HEK293 (cell line): ENCODE measurements around the gene PHC1.

Source experiments
- CTCF ChIA-PET: fragments of 350-600 bp; formaldehyde crosslinking; extraction: SDS; loops from one replicate; lab custom pipeline; 2021; ENCODE audit warnings: antibody characterized with exemption; lab: Yijun Ruan, JAX
- POLR2A ChIA-PET: fragments of 300-600 bp; formaldehyde crosslinking; extraction: SDS; loops from one replicate; lab custom pipeline; 2020; ENCODE audit warnings: antibody characterized with exemption, inconsistent platforms; lab: Yijun Ruan, JAX
- H3K27ac ChIP-seq: fragments of 200-500 bp; sonication (Bioruptor generic); 2 replicates; pipeline ENCODE4 v1.5.1; 2014; ENCODE audit warnings: low read depth, low read length, control low read depth, inconsistent platforms; ENCODE audit errors: extremely low read depth
- H3K36me3 ChIP-seq, 2 experiments: fragments of 200-500 bp in 1 of 2; sonication (Bioruptor generic) in 1 of 2; 1 replicate in 1 of 2; 2 replicates in 1 of 2; pipeline ENCODE4 v1.5.1; 2014 to 2017; ENCODE audit warnings: inconsistent platforms in 2 of 2, low read length in 2 of 2; ENCODE audit not compliant: control insufficient read depth in 2 of 2, insufficient read depth in 1 of 2
- H3K4me1 ChIP-seq: fragments of 200-500 bp; sonication (Bioruptor generic); 2 replicates; pipeline ENCODE4 v1.5.1; 2014; ENCODE audit warnings: mild to moderate bottlenecking, low read length, inconsistent platforms; ENCODE audit not compliant: control insufficient read depth, insufficient read depth
- H3K4me3 ChIP-seq: 2 replicates; pipeline ENCODE4 v1.5.1; 2011; ENCODE audit warnings: low read depth, mild to moderate bottlenecking, control low read depth, low read length, moderate library complexity
- H3K9me3 ChIP-seq: fragments of 200-500 bp; sonication (Bioruptor generic); 2 replicates; pipeline ENCODE4 v1.5.1; 2014; ENCODE audit warnings: low read depth, low read length, inconsistent platforms; ENCODE audit not compliant: control insufficient read depth, insufficient read depth
- GLIS1 ChIP-seq: fragments of 450-650 bp; formaldehyde crosslinking; IDR thresholded peaks from 2 replicates; pipeline ENCODE4 v1.5.1; 2016; ENCODE audit warnings: missing biosample characterization, missing genetic modification characterization
- KLF16 ChIP-seq: fragments of 450-650 bp; formaldehyde crosslinking; IDR thresholded peaks from 2 replicates; pipeline ENCODE4 v1.5.1; 2017; ENCODE audit warnings: missing biosample characterization, missing genetic modification characterization
- MZF1 ChIP-seq: fragments of 450-650 bp; formaldehyde crosslinking; IDR thresholded peaks from 2 replicates; pipeline ENCODE4 v1.5.1; 2017; ENCODE audit warnings: missing biosample characterization, missing genetic modification characterization, borderline replicate concordance
- REPIN1 ChIP-seq: fragments of 450-650 bp; formaldehyde crosslinking; IDR thresholded peaks from 2 replicates; pipeline ENCODE4 v1.5.1; 2017; ENCODE audit warnings: missing biosample characterization, missing genetic modification characterization, low read depth
- SCRT1 ChIP-seq: fragments of 450-650 bp; formaldehyde crosslinking; IDR thresholded peaks from 2 replicates; pipeline ENCODE4 v1.5.1; 2016; ENCODE audit warnings: missing biosample characterization, missing genetic modification characterization, borderline replicate concordance
- SCRT2 ChIP-seq: fragments of 450-650 bp; formaldehyde crosslinking; IDR thresholded peaks from 2 replicates; pipeline ENCODE4 v1.5.1; 2016; ENCODE audit warnings: missing biosample characterization, missing genetic modification characterization
- ZBTB17 ChIP-seq: fragments of 450-650 bp; formaldehyde crosslinking; IDR thresholded peaks from 2 replicates; pipeline ENCODE4 v1.5.1; 2016; ENCODE audit warnings: missing biosample characterization, missing genetic modification characterization
- ZBTB20 ChIP-seq: fragments of 450-650 bp; formaldehyde crosslinking; IDR thresholded peaks from 2 replicates; pipeline ENCODE4 v1.5.1; 2016; ENCODE audit warnings: missing biosample characterization, missing genetic modification characterization
- ZBTB21 ChIP-seq: fragments of 450-650 bp; formaldehyde crosslinking; IDR thresholded peaks from 2 replicates; pipeline ENCODE4 v1.5.1; 2017; ENCODE audit warnings: missing biosample characterization, missing genetic modification characterization
- ZBTB7A ChIP-seq: fragments of 450-650 bp; formaldehyde crosslinking; IDR thresholded peaks from 2 replicates; pipeline ENCODE4 v1.5.1; 2016; ENCODE audit warnings: low read depth, missing biosample characterization, missing genetic modification characterization
- ZNF10 ChIP-seq: fragments of 450-650 bp; formaldehyde crosslinking; IDR thresholded peaks from 2 replicates; pipeline ENCODE4 v1.5.1; 2017; ENCODE audit warnings: missing biosample characterization, missing genetic modification characterization
- ZNF24 ChIP-seq: fragments of 450-650 bp; formaldehyde crosslinking; IDR thresholded peaks from 2 replicates; pipeline ENCODE4 v1.5.1; 2016; ENCODE audit warnings: missing biosample characterization, missing genetic modification characterization
- ZNF335 ChIP-seq: fragments of 450-650 bp; formaldehyde crosslinking; conservative IDR thresholded peaks from 2 replicates; pipeline ENCODE4 v1.5.1; 2016; ENCODE audit warnings: missing biosample characterization, missing genetic modification characterization
- ZNF560 ChIP-seq: fragments of 450-650 bp; formaldehyde crosslinking; IDR thresholded peaks from 2 replicates; pipeline ENCODE4 v1.5.1; 2017; ENCODE audit warnings: missing biosample characterization, missing genetic modification characterization, borderline replicate concordance
- ZNF585B ChIP-seq: fragments of 450-650 bp; formaldehyde crosslinking; IDR thresholded peaks from 2 replicates; pipeline ENCODE4 v1.5.1; 2016; ENCODE audit warnings: missing biosample characterization, missing genetic modification characterization
- ZNF600 ChIP-seq: fragments of 450-650 bp; formaldehyde crosslinking; IDR thresholded peaks from 2 replicates; pipeline ENCODE4 v1.5.1; 2016; ENCODE audit warnings: missing biosample characterization, missing genetic modification characterization
- ZNF629 ChIP-seq: fragments of 450-650 bp; formaldehyde crosslinking; IDR thresholded peaks from 2 replicates; pipeline ENCODE4 v1.5.1; 2017; ENCODE audit warnings: missing biosample characterization, missing genetic modification characterization
- ZNF660 ChIP-seq: fragments of 450-650 bp; IDR thresholded peaks from 2 replicates; pipeline ENCODE4 v1.5.1; 2018; ENCODE audit warnings: missing biosample characterization, mild to moderate bottlenecking, missing genetic modification characterization
- ZNF777 ChIP-seq: fragments of 450-650 bp; formaldehyde crosslinking; IDR thresholded peaks from 2 replicates; pipeline ENCODE4 v1.5.1; 2017; ENCODE audit warnings: missing biosample characterization, missing genetic modification characterization, borderline replicate concordance
- ZNF792 ChIP-seq: fragments of 450-650 bp; formaldehyde crosslinking; IDR thresholded peaks from 2 replicates; pipeline ENCODE4 v1.5.1; 2016; ENCODE audit warnings: missing biosample characterization, missing genetic modification characterization
- ZSCAN23 ChIP-seq: fragments of 450-650 bp; formaldehyde crosslinking; IDR thresholded peaks from 2 replicates; pipeline ENCODE4 v1.5.1; 2016; ENCODE audit warnings: missing biosample characterization, missing genetic modification characterization
- ZSCAN30 ChIP-seq: fragments of 450-650 bp; IDR thresholded peaks from 2 replicates; pipeline ENCODE4 v1.5.1; 2018; ENCODE audit warnings: missing biosample characterization, mild to moderate bottlenecking, missing genetic modification characterization, moderate library complexity
- ZXDB ChIP-seq: fragments of 450-650 bp; formaldehyde crosslinking; IDR thresholded peaks from 2 replicates; pipeline ENCODE4 v1.5.1; 2016; ENCODE audit warnings: missing biosample characterization, missing genetic modification characterization
- TF ChIP-seq, protein P1 (sequence below): fragments of 450-650 bp; formaldehyde crosslinking; conservative IDR thresholded peaks from 2 replicates; pipeline ENCODE4 v1.5.1; 2016; ENCODE audit warnings: low read depth, missing biosample characterization, missing genetic modification characterization
- TF ChIP-seq, protein P2 (sequence below): IDR thresholded peaks from 2 replicates; pipeline ENCODE4 v1.6.1; 2011; ENCODE audit warnings: mild to moderate bottlenecking, low read depth, low read length, borderline replicate concordance

Gene PHC1

DNA sequence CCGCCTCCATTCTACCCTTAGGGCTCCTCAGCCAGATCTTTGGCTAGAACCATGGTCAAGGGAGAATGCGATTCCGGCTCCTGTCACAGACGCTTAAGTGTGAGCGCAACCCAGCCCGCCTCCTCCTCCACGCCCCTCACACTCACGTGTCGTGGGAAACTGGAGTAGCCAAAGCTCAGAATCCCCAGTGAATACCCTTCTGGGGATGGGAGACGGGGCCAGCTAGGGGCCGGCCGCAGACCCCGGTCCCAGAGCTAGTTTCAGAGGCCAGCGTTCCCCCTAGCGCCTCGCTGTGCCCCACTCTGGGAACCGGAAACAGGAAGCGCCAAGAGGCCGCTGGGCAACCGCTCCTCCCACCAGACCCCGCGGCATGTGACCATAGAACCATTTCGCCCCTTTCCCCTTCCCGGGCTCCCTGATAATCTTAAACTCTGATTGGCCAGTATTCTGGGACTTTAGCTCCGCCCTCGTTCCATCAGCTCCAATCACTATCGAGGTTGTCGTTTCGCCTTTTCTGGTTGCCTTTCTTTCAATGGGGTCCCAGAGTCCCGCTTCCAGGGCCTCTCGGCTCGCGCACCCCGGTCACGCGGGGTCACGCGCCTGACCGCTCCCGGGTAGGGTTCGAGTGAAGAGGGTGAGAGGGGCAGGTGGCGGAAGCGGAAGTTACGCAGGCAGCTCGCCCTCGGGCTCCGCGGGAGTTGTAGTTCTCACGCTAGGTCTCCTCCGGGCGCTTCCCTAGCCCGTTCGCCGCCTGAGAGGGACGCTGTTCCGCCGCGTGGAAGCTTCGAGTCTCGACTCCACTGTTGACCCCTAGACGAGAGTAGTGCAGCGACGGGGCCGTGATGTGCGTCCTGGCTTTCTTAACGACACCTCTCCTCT is 35.3 kb downstream of the PHC1 start, which contains the start of gene M6PR (continued):
- TF ChIP-seq ZNF24 (tag by site-specific recombination) = 0 out of 2 replicates have a peak, but pooled peaks have one; percentile 79
- peak; percentile 99 for TF ChIP-seq ZBTB20
- TF ChIP-seq ZXDB = peak; percentile 100
- TF ChIP-seq, protein P1, sequence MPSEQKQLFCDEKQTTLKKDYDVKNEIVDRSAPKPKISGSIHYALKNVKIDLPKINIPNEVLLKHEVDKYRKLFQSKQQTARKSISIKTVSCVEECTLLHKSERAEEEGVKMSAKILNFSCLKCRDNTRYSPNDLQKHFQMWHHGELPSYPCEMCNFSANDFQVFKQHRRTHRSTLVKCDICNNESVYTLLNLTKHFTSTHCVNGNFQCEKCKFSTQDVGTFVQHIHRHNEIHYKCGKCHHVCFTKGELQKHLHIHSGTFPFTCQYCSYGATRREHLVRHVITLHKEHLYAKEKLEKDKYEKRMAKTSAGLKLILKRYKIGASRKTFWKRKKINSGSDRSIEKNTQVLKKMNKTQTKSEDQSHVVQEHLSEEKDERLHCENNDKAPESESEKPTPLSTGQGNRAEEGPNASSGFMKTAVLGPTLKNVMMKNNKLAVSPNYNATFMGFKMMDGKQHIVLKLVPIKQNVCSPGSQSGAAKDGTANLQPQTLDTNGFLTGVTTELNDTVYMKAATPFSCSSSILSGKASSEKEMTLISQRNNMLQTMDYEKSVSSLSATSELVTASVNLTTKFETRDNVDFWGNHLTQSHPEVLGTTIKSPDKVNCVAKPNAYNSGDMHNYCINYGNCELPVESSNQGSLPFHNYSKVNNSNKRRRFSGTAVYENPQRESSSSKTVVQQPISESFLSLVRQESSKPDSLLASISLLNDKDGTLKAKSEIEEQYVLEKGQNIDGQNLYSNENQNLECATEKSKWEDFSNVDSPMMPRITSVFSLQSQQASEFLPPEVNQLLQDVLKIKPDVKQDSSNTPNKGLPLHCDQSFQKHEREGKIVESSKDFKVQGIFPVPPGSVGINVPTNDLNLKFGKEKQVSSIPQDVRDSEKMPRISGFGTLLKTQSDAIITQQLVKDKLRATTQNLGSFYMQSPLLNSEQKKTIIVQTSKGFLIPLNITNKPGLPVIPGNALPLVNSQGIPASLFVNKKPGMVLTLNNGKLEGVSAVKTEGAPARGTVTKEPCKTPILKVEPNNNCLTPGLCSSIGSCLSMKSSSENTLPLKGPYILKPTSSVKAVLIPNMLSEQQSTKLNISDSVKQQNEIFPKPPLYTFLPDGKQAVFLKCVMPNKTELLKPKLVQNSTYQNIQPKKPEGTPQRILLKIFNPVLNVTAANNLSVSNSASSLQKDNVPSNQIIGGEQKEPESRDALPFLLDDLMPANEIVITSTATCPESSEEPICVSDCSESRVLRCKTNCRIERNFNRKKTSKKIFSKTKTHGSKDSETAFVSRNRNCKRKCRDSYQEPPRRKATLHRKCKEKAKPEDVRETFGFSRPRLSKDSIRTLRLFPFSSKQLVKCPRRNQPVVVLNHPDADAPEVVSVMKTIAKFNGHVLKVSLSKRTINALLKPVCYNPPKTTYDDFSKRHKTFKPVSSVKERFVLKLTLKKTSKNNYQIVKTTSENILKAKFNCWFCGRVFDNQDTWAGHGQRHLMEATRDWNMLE = peak; percentile 75
- TF ChIP-seq ZSCAN30 (tag by site-specific recombination) = peak; percentile 36; the same call in 1 of the 2 replicates

DNA sequence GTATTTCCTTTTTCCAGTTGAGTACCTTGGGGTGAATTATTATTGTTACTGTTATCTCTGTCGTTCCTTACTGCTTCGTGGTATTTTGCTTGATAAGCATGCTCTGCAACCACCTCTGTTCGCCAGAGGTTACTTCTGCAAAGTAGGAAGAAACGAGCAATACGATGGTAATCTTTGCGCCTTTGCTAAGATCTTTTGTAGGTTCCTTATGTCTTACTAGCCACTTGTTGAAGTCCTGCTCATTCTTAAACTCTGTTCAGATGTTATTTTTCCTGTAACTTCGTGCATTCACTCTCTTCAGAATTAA is 35.9 kb downstream of the PHC1 start:
- peak overlapping the region; percentile 94 for H3K4me3 ChIP-seq
- ChIA-PET CTCF (interaction anchor here (0.6 to 3.6 kb wide), 6 partner anchors 36 to 168 kb away, joined by 3 to 26 read pairs (median 4); partner anchors contain the start of gene PHC1), POLR2A (interaction anchor here (0.8 to 3.0 kb wide), 8 partner anchors 12 to 273 kb away, joined by 3 to 21 read pairs (median 4); partner anchors contain the start of gene PHC1)
- peak overlapping the region; percentile 82 for H3K27ac ChIP-seq
- TF ChIP-seq SCRT2 = peak; percentile 90
- TF ChIP-seq KLF16 (tag by site-specific recombination) = peak; percentile 35; the same call in 1 of the 2 replicates
- TF ChIP-seq ZNF792 = 0 out of 2 replicates have a peak, but pooled peaks have one; percentile 19
- peak; percentile 81; the same call in 1 of the 2 replicates for TF ChIP-seq ZNF777 (tag by site-specific recombination)
- TF ChIP-seq, protein P2, sequence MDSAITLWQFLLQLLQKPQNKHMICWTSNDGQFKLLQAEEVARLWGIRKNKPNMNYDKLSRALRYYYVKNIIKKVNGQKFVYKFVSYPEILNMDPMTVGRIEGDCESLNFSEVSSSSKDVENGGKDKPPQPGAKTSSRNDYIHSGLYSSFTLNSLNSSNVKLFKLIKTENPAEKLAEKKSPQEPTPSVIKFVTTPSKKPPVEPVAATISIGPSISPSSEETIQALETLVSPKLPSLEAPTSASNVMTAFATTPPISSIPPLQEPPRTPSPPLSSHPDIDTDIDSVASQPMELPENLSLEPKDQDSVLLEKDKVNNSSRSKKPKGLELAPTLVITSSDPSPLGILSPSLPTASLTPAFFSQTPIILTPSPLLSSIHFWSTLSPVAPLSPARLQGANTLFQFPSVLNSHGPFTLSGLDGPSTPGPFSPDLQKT = no peak
- TF ChIP-seq ZBTB7A (tag by site-specific recombination) = no peak
- peak; percentile 82; the same call in 1 of the 2 replicates for TF ChIP-seq ZNF660 (tag by site-specific recombination)
- TF ChIP-seq ZNF600 (tag by site-specific recombination) = peak; percentile 1; the same call in 1 of the 2 replicates
- peak; percentile 100; the same call in 1 of the 2 replicates for TF ChIP-seq REPIN1 (tag by site-specific recombination)
- TF ChIP-seq ZSCAN23 (tag by site-specific recombination) = 0 out of 2 replicates have a peak, but pooled peaks have one; percentile 60
- peak; percentile 80; the same call in 1 of the 2 replicates for TF ChIP-seq SCRT1 (tag by site-specific recombination)
- no peak for TF ChIP-seq ZNF560 (tag by site-specific recombination)
- 0 out of 2 replicates have a peak, but pooled peaks have one; percentile 5 for TF ChIP-seq ZBTB21 (tag by site-specific recombination)
- peak; percentile 75 for TF ChIP-seq ZBTB17
- TF ChIP-seq GLIS1 = no peak
- TF ChIP-seq ZNF629 (tag by site-specific recombination) = 0 out of 2 replicates have a peak, but pooled peaks have one; percentile 9
- TF ChIP-seq ZNF335 (tag by site-specific recombination) = peak; percentile 70
- TF ChIP-seq MZF1 (tag by site-specific recombination) = 0 out of 2 replicates have a peak, but pooled peaks have one; percentile 27
- TF ChIP-seq ZNF10 (tag by site-specific recombination) = 0 out of 2 replicates have a peak, but pooled peaks have one; percentile 26
- no peak for TF ChIP-seq ZNF585B (tag by site-specific recombination)
- H3K9me3 ChIP-seq = no peaks in the 10 kb centered on the region
- peaks cover 9% of the 10 kb centered on the region for H3K4me1 ChIP-seq
- H3K36me3 ChIP-seq = peaks cover 10 to 28% of the 10 kb centered on the region in 2 experiments; a peak in 2 of 3 replicates
